Tibial nerve (tissue), 4 donors: ENCODE data around the gene CACNG7. TPM values are rescaled to one million over a fixed set of nuclear protein-coding genes. Genes with fewer than 3 reads are reported as not detected.

Experiments used
- DNase-seq, 2 donors: peaks; one replicate each; pipeline ENCODE4 v3.0.0-alpha.2; 2019; ENCODE audit warnings: low spot score in 2 of 2
- H3K27ac ChIP-seq, 4 donors: fragments of 200-600 bp; sonication (generic) in 3 of 4; one replicate each; pipeline ENCODE4 v1.5.1; 2017 to 2019; ENCODE audit warnings: mild to moderate bottlenecking in 1 of 4
- H3K27me3 ChIP-seq, 2 donors: fragments of 200-600 bp; sonication (generic) in 1 of 2; one replicate each; pipeline versions ENCODE4 v1.5.1 to v1.6.0; 2017 to 2019
- H3K36me3 ChIP-seq, 3 donors: fragments of 200-600 bp; sonication (generic); one replicate each; pipeline ENCODE4 v1.5.1; 2018 to 2019
- H3K4me1 ChIP-seq, 4 donors: fragments of 200-600 bp; sonication (generic) in 3 of 4; one replicate each; pipeline ENCODE4 v1.5.1; 2017 to 2019
- H3K4me3 ChIP-seq, 4 donors: fragments of 200-600 bp; sonication (generic) in 3 of 4; one replicate each; pipeline ENCODE4 v1.5.1; 2017 to 2019; ENCODE audit warnings: mild to moderate bottlenecking in 1 of 4, moderate library complexity in 1 of 4
- H3K9me3 ChIP-seq, 4 donors: fragments of 200-600 bp; sonication (generic) in 3 of 4; one replicate each; pipeline ENCODE4 v1.5.1; 2017 to 2019
- EP300 ChIP-seq, 2 donors: sonication (generic); formaldehyde crosslinking; IDR thresholded peaks; one replicate each; pipeline ENCODE4 v1.6.1; 2017; ENCODE audit warnings: antibody characterized with exemption in 2 of 2, mild to moderate bottlenecking in 1 of 2
- POLR2A ChIP-seq, 2 donors: fragments of 450-650 bp; IDR thresholded peaks; one replicate each; pipeline ENCODE4 v1.6.1; 2017; ENCODE audit warnings: antibody characterized with exemption in 2 of 2, mild to moderate bottlenecking in 2 of 2, moderate library complexity in 2 of 2
- WGBS, 2 donors: methylation state at CpG; one replicate each; pipeline ENCODE4 v1.1.5; 2018; 5-methylcytosine and 5-hydroxymethylcytosine counted together
- total RNA-seq, 4 donors: library from RNA; depleted of rRNA; stranded (reverse); fragments of >200 nt; gene quantifications; one replicate each; pipeline ENCODE4 v1.1.0, GENCODE V29; 2016
- TF ChIP-seq, protein P1 (sequence below), 5 experiments: fragments of 200-600 bp in 3 of 5; fragments of 450-650 bp in 2 of 5; sonication (generic) in 3 of 5; IDR thresholded peaks; one replicate each; pipeline ENCODE4 v1.5.1; 2016 to 2019; ENCODE audit warnings: antibody characterized with exemption in 5 of 5, mild to moderate bottlenecking in 3 of 5, moderate library complexity in 2 of 5

Gene CACNG7
- total RNA-seq, 4 donors from 2014 or later = not detected

DNA sequence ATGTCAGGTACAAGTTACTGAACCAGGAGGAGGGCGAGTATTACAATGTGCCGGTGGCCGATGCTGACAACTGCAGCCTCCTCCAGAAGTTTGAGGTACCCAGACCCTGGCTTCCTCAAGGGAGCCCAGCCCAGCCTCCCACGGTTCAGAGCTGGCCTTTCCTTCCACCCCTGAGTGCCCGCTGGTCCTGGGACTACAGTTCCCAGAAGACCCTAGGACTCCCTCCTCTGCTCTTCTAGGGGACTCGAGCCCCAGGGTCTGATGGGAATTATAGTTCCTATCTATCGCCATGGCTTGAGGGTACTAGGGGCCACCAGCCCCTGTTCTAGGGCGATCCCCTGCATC lies 16.1 kb upstream of the CACNG7 start:
- H3K27me3 ChIP-seq = peaks cover 0 to 78% of the 10 kb centered on the region in 2 donors
- H3K36me3 ChIP-seq = no peaks in the 10 kb centered on the region
- H3K4me3 ChIP-seq = no peak overlapping the region
- H3K9me3 ChIP-seq = no peaks in the 10 kb centered on the region
- H3K4me1 ChIP-seq = peaks cover 0 to 6% (median 0%) of the 10 kb centered on the region in 4 donors
- DNase-seq = no peak
- TF ChIP-seq POLR2A (IDR thresholded peaks at IDR 0.05) (no peak), EP300 (IDR thresholded peaks at IDR 0.05) (no peak)
- TF ChIP-seq, protein P1, sequence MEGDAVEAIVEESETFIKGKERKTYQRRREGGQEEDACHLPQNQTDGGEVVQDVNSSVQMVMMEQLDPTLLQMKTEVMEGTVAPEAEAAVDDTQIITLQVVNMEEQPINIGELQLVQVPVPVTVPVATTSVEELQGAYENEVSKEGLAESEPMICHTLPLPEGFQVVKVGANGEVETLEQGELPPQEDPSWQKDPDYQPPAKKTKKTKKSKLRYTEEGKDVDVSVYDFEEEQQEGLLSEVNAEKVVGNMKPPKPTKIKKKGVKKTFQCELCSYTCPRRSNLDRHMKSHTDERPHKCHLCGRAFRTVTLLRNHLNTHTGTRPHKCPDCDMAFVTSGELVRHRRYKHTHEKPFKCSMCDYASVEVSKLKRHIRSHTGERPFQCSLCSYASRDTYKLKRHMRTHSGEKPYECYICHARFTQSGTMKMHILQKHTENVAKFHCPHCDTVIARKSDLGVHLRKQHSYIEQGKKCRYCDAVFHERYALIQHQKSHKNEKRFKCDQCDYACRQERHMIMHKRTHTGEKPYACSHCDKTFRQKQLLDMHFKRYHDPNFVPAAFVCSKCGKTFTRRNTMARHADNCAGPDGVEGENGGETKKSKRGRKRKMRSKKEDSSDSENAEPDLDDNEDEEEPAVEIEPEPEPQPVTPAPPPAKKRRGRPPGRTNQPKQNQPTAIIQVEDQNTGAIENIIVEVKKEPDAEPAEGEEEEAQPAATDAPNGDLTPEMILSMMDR (IDR thresholded peaks at IDR 0.05) = no peak
- WGBS, 2 donors = 54 to 62% methylated on average over 8 of the region's 8 CpGs
- H3K27ac ChIP-seq = no peak overlapping the region

DNA sequence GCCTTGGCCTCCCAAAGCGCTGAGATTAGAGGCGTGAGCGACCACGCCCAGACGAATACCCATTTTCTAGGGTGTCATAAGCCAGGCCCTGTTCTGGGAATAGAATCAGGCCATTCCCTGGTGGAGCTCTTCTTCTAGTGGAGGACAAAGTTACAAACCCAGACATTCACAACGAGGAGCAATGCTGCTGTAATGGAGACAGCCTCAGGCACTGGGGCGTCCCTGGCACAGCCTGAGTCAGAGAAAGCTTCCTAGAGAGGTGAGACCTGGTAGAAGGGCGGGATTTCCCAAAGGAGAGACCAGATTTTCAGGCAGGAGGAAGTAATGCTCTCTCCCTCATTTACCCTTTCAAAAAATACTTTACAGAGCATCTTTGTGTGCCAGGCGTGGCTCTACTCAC lies 14.4 kb upstream of the CACNG7 start:
- H3K27ac ChIP-seq = no peak overlapping the region
- no peaks in the 10 kb centered on the region for H3K36me3 ChIP-seq
- no peak overlapping the region for H3K4me3 ChIP-seq
- TF ChIP-seq EP300 (IDR thresholded peaks at IDR 0.05) = no peak
- TF ChIP-seq, protein P1 (IDR thresholded peaks at IDR 0.05) = no peak
- TF ChIP-seq POLR2A (IDR thresholded peaks at IDR 0.05) = no peak
- WGBS, 2 donors = 76% methylated on average over 9 of the region's 9 CpGs
- peaks cover 0 to 83% of the 10 kb centered on the region in 2 donors for H3K27me3 ChIP-seq
- no peaks in the 10 kb centered on the region for H3K9me3 ChIP-seq
- no peak for DNase-seq
- H3K4me1 ChIP-seq = peaks cover 0 to 6% (median 0%) of the 10 kb centered on the region in 4 donors

DNA sequence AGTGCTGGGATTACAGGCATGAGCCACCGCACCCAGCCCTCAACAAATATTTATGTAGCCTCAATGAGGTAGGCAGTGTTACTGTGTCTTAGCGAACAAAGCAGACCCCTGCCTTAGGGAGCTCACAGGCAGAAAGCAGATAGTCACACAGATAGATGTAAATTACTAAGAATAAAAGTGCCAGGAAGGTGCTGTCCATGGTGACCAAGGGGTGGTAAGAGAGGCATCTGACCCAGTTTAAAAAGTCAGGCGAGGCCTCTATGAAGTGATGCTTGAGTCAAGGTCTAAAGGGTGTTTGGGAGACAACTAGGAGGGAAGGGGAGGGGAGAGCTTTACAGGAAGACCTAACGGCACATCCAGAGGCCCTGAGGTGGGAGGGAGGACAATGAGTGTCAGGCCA lies 12.4 kb upstream of the CACNG7 start:
- no peak for DNase-seq
- TF ChIP-seq, protein P1 (IDR thresholded peaks at IDR 0.05) = no peak
- TF ChIP-seq EP300 (IDR thresholded peaks at IDR 0.05) (no peak), POLR2A (IDR thresholded peaks at IDR 0.05) (no peak)
- Histone ChIP-seq H3K4me1 (peaks cover 0 to 3% (median 0%) of the 10 kb centered on the region in 4 donors), H3K4me3 (no peak overlapping the region), H3K36me3 (no peaks in the 10 kb centered on the region), H3K27me3 (peaks cover 0 to 63% of the 10 kb centered on the region in 2 donors), H3K27ac (no peak overlapping the region), H3K9me3 (no peaks in the 10 kb centered on the region)
- WGBS, 2 donors = 31 to 42% methylated on average over 4 of the region's 4 CpGs

DNA sequence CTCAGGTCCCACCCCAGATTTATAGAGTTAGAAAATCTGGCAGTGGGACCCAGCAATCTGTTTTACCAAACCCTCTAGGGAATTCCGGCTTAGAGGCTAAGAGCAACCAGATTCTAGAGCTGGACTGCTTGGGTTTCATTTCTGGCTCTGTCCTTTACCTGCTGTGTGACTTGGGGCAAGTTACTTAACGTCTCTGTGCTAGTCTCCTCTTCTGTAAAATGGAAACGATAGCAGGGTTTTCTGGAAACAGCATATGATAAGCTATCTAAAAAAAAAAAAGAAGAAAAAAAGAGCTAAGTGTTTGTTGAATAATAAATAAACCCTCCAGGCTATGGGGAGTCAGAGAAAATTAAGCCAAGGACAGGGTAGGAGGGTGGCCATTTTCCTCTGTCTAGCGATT lies 11.6 kb upstream of the CACNG7 start:
- H3K36me3 ChIP-seq = no peaks in the 10 kb centered on the region
- no peak for DNase-seq
- TF ChIP-seq EP300 (IDR thresholded peaks at IDR 0.05) (no peak), POLR2A (IDR thresholded peaks at IDR 0.05) (no peak)
- TF ChIP-seq, protein P1 (IDR thresholded peaks at IDR 0.05) = no peak
- peaks cover 0 to 63% of the 10 kb centered on the region in 2 donors for H3K27me3 ChIP-seq
- 49 to 64% methylated on average over 4 of the region's 4 CpGs for WGBS, 2 donors
- no peak overlapping the region for H3K4me3 ChIP-seq
- H3K4me1 ChIP-seq = peaks cover 0 to 3% (median 0%) of the 10 kb centered on the region in 4 donors
- H3K9me3 ChIP-seq = no peaks in the 10 kb centered on the region
- H3K27ac ChIP-seq = no peak overlapping the region

DNA sequence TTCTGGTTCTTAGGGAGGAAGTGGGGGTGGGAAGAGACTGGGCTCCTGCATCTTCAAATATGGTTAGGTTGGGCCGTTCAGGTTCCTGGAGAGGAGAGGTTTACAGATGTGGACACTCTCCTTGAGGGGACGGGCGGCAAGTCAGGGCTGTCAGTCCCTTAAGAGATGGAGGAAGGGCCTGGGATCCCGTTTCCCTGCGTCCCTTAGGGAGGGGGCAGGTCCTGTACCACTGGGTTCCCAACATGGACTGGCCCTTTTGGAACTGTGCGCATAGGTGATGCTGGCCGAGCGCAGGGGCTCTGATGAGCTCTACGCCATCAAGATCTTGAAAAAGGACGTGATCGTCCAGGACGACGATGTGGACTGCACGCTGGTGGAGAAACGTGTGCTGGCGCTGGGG lies 10.9 kb upstream of the CACNG7 start:
- Histone ChIP-seq H3K27ac (no peak overlapping the region), H3K4me3 (no peak overlapping the region), H3K36me3 (no peaks in the 10 kb centered on the region), H3K4me1 (peaks cover 0 to 3% (median 0%) of the 10 kb centered on the region in 4 donors), H3K27me3 (peaks cover 0 to 57% of the 10 kb centered on the region in 2 donors), H3K9me3 (no peaks in the 10 kb centered on the region)
- WGBS, 2 donors = 2 to 8% methylated on average over 9 to 10 of the region's 16 CpGs
- no peak for DNase-seq
- TF ChIP-seq EP300 (IDR thresholded peaks at IDR 0.05) (no peak), POLR2A (IDR thresholded peaks at IDR 0.05) (no peak)
- TF ChIP-seq, protein P1 (IDR thresholded peaks at IDR 0.05) = no peak
